Neuronal stem cell (in vitro differentiated cells): ENCODE results near the gene SMTN.

ENCODE experiments used
- DNase-seq: peaks from one replicate; pipeline ENCODE4 v3.0.0-alpha.2; 2013; ENCODE audit warnings: low spot score
- H2AFZ ChIP-seq: one replicate; pipeline ENCODE4 v1.6.1; 2013; ENCODE audit warnings: mild to moderate bottlenecking, low read length, inconsistent platforms
- H2AK5ac ChIP-seq: 2 replicates; pipeline ENCODE4 v1.6.1; 2013; ENCODE audit warnings: low read depth, mild to moderate bottlenecking, inconsistent platforms, low read length, moderate library complexity, mixed read lengths
- H2BK120ac ChIP-seq: 2 replicates; pipeline ENCODE4 v1.6.1; 2013; ENCODE audit warnings: low read depth, mild to moderate bottlenecking, inconsistent platforms, low read length, moderate library complexity, mixed read lengths
- H2BK12ac ChIP-seq: one replicate; pipeline ENCODE4 v1.6.1; 2013; ENCODE audit warnings: low read length, inconsistent platforms
- H2BK15ac ChIP-seq: 2 replicates; pipeline ENCODE4 v1.6.1; 2013; ENCODE audit warnings: mild to moderate bottlenecking, low read length, inconsistent platforms, mixed read lengths
- H2BK5ac ChIP-seq: one replicate; pipeline ENCODE4 v1.6.1; 2013; ENCODE audit warnings: inconsistent platforms, mild to moderate bottlenecking, low read length, moderate library complexity
- H3K14ac ChIP-seq: one replicate; pipeline ENCODE4 v1.6.1; 2013; ENCODE audit warnings: low read length, inconsistent platforms
- H3K18ac ChIP-seq: 2 replicates; pipeline ENCODE4 v1.6.1; 2013; ENCODE audit warnings: low read length, inconsistent platforms
- H3K23ac ChIP-seq: 2 replicates; pipeline ENCODE4 v1.6.1; 2013; ENCODE audit warnings: low read depth, mild to moderate bottlenecking, mixed read lengths, low read length, inconsistent platforms; ENCODE audit not compliant: poor library complexity
- H3K27ac ChIP-seq: replicated peaks from 3 replicates; pipeline ENCODE4 v1.5.1; 2013; ENCODE audit warnings: low read length, inconsistent platforms
- H3K27me3 ChIP-seq, 3 experiments: 2 replicates each; pipeline ENCODE4 v1.6.1; 2013; ENCODE audit warnings: low read length in 3 of 3, mild to moderate bottlenecking in 2 of 3, inconsistent platforms in 1 of 3, low read depth in 1 of 3, mixed read lengths in 1 of 3, moderate library complexity in 1 of 3; ENCODE audit not compliant: control insufficient read depth in 3 of 3, insufficient read depth in 3 of 3
- H3K36me3 ChIP-seq, 2 donors: replicated peaks in 1 of 2; 2 replicates each; pipeline ENCODE4 v1.6.1; 2013; ENCODE audit warnings: low read length in 2 of 2; ENCODE audit not compliant: control insufficient read depth in 2 of 2, insufficient read depth in 2 of 2
- H3K4ac ChIP-seq: 2 replicates; pipeline ENCODE4 v1.6.1; 2013; ENCODE audit warnings: inconsistent platforms, mild to moderate bottlenecking, low read length, moderate library complexity
- H3K4me1 ChIP-seq, 2 donors: 1 replicate in 1 of 2; 2 replicates in 1 of 2; pipeline ENCODE4 v1.6.1; 2013; ENCODE audit warnings: low read length in 2 of 2, low read depth in 1 of 2; ENCODE audit not compliant: control insufficient read depth in 2 of 2, insufficient read depth in 1 of 2
- H3K4me2 ChIP-seq: one replicate; pipeline ENCODE4 v1.6.1; 2013; ENCODE audit warnings: mild to moderate bottlenecking, low read length, inconsistent platforms; ENCODE audit not compliant: insufficient read depth, poor library complexity, severe bottlenecking
- H3K4me3 ChIP-seq, 2 donors: 2 replicates each; pipeline ENCODE4 v1.5.1; 2013; ENCODE audit warnings: low read length in 2 of 2, mild to moderate bottlenecking in 2 of 2, inconsistent platforms in 1 of 2, moderate library complexity in 1 of 2
- H3K79me1 ChIP-seq: one replicate; pipeline ENCODE4 v1.6.1; 2013; ENCODE audit warnings: low read depth, mild to moderate bottlenecking, inconsistent platforms, low read length, moderate library complexity
- H3K9ac ChIP-seq: one replicate; pipeline ENCODE4 v1.6.1; 2013; ENCODE audit warnings: mild to moderate bottlenecking, low read depth, low read length, inconsistent platforms; ENCODE audit not compliant: poor library complexity
- H3K9me3 ChIP-seq, 2 donors: replicated peaks in 1 of 2; 2 replicates each; pipeline versions ENCODE3 to v1.6.1; 2013; ENCODE audit warnings: low read length in 2 of 2, mild to moderate bottlenecking in 2 of 2, inconsistent platforms in 1 of 2, low read depth in 1 of 2, mixed read lengths in 1 of 2, moderate library complexity in 1 of 2; ENCODE audit not compliant: control insufficient read depth in 2 of 2, insufficient read depth in 1 of 2
- H4K8ac ChIP-seq: one replicate; pipeline ENCODE4 v1.6.1; 2013; ENCODE audit warnings: low read depth, mild to moderate bottlenecking, inconsistent platforms, low read length, moderate library complexity
- H4K91ac ChIP-seq: one replicate; pipeline ENCODE4 v1.6.1; 2013; ENCODE audit warnings: low read length, low read depth, mild to moderate bottlenecking, inconsistent platforms; ENCODE audit not compliant: poor library complexity
- WGBS, 2 donors: extraction: QIAGEN DNeasy Blood & Tissue Kit; methylation state at CpG; one replicate each; pipeline ENCODE4 v1.1.7; 2013; ENCODE audit warnings: missing lambda C conversion rate in 2 of 2, mixed read lengths in 1 of 2; ENCODE audit not compliant: insufficient read length in 2 of 2, insufficient replicate concordance in 1 of 2; ENCODE audit errors: extremely low coverage in 2 of 2; 5-methylcytosine and 5-hydroxymethylcytosine counted together

The SMTN gene

GRCh38 chr22:31128156-31128555 is 47.0 kb downstream of the SMTN start:
- Histone ChIP-seq H3K79me1 (peaks cover 2% of the 10 kb centered on the region), H2BK5ac (no peak overlapping the region), H3K27ac (no peak overlapping the region), H2AK5ac (peak overlapping the region; percentile 60), H3K18ac (no peak overlapping the region), H3K9me3 (no peaks in the 10 kb centered on the region), H3K4me3 (no peak overlapping the region), H3K9ac (no peak overlapping the region), H4K8ac (no peak overlapping the region), H2BK12ac (no peak overlapping the region), H3K14ac (peak overlapping the region; percentile 67), H2BK120ac (no peak overlapping the region), H3K4me1 (peaks cover 0 to 7% of the 10 kb centered on the region in 2 donors), H2BK15ac (no peak overlapping the region), H4K91ac (no peak overlapping the region), H2AFZ (no peak overlapping the region), H3K4ac (no peak overlapping the region), H3K27me3 (peaks cover 0 to 4% (median 0%) of the 10 kb centered on the region in 3 experiments), H3K23ac (no peak overlapping the region), H3K36me3 (peaks cover 3 to 5% of the 10 kb centered on the region in 2 donors), H3K4me2 (no peak overlapping the region)
- no CpG with 5 or more reads among the region's 7 CpGs for WGBS, 2 donors
- DNase-seq, result no peak

GRCh38 chr22:31130873-31131272 is 49.8 kb downstream of the SMTN start:
- no peak overlapping the region for H3K27ac ChIP-seq
- H3K9me3 ChIP-seq, result no peaks in the 10 kb centered on the region
- no peak overlapping the region for H3K23ac ChIP-seq
- no peak overlapping the region for H2BK15ac ChIP-seq
- no peaks in the 10 kb centered on the region for H3K27me3 ChIP-seq
- H3K4me1 ChIP-seq, result peaks cover 0 to 2% of the 10 kb centered on the region in 2 donors
- H3K36me3 ChIP-seq, result peaks cover 17 to 31% of the 10 kb centered on the region in 2 donors
- H3K18ac ChIP-seq, result no peak overlapping the region
- no peak overlapping the region for H3K9ac ChIP-seq
- no peak overlapping the region for H4K91ac ChIP-seq
- no peak overlapping the region for H3K4me3 ChIP-seq
- H2BK5ac ChIP-seq, result no peak overlapping the region
- H3K4ac ChIP-seq, result no peak overlapping the region
- no peak overlapping the region for H4K8ac ChIP-seq
- H2AK5ac ChIP-seq, result no peak overlapping the region
- WGBS, 2 donors, result no CpG with 5 or more reads among the region's 2 CpGs
- peaks cover 2% of the 10 kb centered on the region for H3K79me1 ChIP-seq
- H3K14ac ChIP-seq, result no peak overlapping the region
- no peak for DNase-seq
- no peak overlapping the region for H2BK120ac ChIP-seq
- H3K4me2 ChIP-seq, result no peak overlapping the region
- H2BK12ac ChIP-seq, result no peak overlapping the region
- no peak overlapping the region for H2AFZ ChIP-seq

GRCh38 chr22:31133911-31134310 is 52.8 kb downstream of the SMTN start:
- Histone ChIP-seq H3K4me2 (no peak overlapping the region), H4K8ac (no peak overlapping the region), H3K9me3 (no peaks in the 10 kb centered on the region), H2BK120ac (no peak overlapping the region), H2BK15ac (no peak overlapping the region), H4K91ac (no peak overlapping the region), H3K23ac (no peak overlapping the region), H3K36me3 (peaks cover 30 to 60% of the 10 kb centered on the region in 2 donors), H3K4me3 (no peak overlapping the region), H3K14ac (no peak overlapping the region), H2AFZ (no peak overlapping the region), H3K79me1 (peaks cover 6% of the 10 kb centered on the region), H3K18ac (no peak overlapping the region), H2BK12ac (no peak overlapping the region), H3K27me3 (no peaks in the 10 kb centered on the region), H3K9ac (no peak overlapping the region), H3K27ac (no peak overlapping the region), H2BK5ac (peak overlapping the region; percentile 66), H3K4me1 (peaks cover 2 to 9% of the 10 kb centered on the region in 2 donors), H3K4ac (no peak overlapping the region), H2AK5ac (no peak overlapping the region)
- WGBS, 2 donors, result no CpG with 5 or more reads among the region's 19 CpGs
- no peak for DNase-seq

GRCh38 chr22:31134688-31135087 is 53.6 kb downstream of the SMTN start:
- H2AFZ ChIP-seq, result no peak overlapping the region
- H3K4me3 ChIP-seq, result no peak overlapping the region
- no peak overlapping the region for H4K8ac ChIP-seq
- H2BK120ac ChIP-seq, result no peak overlapping the region
- no peak for DNase-seq
- H3K27me3 ChIP-seq, result no peaks in the 10 kb centered on the region
- H3K9ac ChIP-seq, result no peak overlapping the region
- H3K4ac ChIP-seq, result no peak overlapping the region
- peaks cover 10% of the 10 kb centered on the region for H3K79me1 ChIP-seq
- H2BK12ac ChIP-seq, result no peak overlapping the region
- H3K36me3 ChIP-seq, result peaks cover 30 to 60% of the 10 kb centered on the region in 2 donors
- H2AK5ac ChIP-seq, result no peak overlapping the region
- H3K9me3 ChIP-seq, result no peaks in the 10 kb centered on the region
- H3K23ac ChIP-seq, result no peak overlapping the region
- no peak overlapping the region for H3K27ac ChIP-seq
- no peak overlapping the region for H3K4me2 ChIP-seq
- peaks cover 8 to 16% of the 10 kb centered on the region in 2 donors for H3K4me1 ChIP-seq
- H2BK15ac ChIP-seq, result no peak overlapping the region
- no peak overlapping the region for H3K18ac ChIP-seq
- H4K91ac ChIP-seq, result no peak overlapping the region
- H2BK5ac ChIP-seq, result no peak overlapping the region
- no CpG with 5 or more reads among the region's 4 CpGs for WGBS, 2 donors
- H3K14ac ChIP-seq, result no peak overlapping the region
